ENCODE measurements around the gene PSMD8.

DNA sequence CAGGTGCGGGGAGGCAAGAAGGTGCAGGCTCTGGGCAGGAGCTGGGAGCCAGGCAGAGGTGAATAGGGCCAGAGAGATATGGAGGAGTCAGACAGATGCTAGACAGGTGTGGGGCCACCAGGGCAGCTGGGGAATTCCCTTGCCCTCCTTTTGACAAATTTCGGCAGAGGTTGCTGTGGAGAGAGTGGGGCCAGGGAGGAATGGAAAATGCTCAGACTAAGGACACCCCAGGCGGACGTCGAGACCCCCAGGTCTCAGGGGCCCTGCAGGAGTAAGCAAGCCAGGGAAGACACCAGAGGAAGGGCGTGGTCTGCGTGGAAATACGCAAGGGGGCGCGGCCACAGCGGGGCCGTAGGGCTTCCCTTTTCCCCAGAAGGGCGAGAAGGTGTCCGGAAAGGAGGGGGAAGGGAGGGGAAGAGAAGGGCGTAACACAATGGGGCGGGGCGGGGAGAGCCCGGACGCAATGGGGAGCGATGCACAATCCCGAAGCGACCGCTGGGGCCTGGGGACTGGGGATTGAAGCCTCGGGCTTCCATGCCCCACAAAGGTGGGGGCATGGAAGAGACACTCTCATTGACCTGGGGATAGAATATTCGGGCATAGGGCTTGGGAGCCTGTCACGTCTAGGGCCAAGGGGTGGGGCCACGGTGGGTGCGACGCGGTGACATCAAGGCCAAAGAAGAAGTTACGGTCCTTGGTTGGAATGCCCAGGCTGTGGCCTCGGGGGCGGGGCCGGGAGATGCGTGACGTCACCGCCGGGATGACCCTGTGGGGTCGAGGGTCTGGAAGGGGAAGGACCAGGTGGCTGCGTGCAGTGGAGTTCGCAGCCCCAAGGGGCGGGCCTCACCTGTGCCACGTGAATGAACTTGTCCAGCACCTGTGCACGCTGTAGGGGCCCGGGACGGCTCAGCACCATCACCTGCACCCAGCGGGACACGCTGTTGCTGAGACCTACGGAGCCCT lies 43.5 kb downstream of the PSMD8 start:
- TF ChIP-seq, protein P1, sequence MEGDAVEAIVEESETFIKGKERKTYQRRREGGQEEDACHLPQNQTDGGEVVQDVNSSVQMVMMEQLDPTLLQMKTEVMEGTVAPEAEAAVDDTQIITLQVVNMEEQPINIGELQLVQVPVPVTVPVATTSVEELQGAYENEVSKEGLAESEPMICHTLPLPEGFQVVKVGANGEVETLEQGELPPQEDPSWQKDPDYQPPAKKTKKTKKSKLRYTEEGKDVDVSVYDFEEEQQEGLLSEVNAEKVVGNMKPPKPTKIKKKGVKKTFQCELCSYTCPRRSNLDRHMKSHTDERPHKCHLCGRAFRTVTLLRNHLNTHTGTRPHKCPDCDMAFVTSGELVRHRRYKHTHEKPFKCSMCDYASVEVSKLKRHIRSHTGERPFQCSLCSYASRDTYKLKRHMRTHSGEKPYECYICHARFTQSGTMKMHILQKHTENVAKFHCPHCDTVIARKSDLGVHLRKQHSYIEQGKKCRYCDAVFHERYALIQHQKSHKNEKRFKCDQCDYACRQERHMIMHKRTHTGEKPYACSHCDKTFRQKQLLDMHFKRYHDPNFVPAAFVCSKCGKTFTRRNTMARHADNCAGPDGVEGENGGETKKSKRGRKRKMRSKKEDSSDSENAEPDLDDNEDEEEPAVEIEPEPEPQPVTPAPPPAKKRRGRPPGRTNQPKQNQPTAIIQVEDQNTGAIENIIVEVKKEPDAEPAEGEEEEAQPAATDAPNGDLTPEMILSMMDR (conservative IDR thresholded peaks at IDR 0.05 in 1 of 2, IDR thresholded peaks at IDR 0.05 in 1 of 2; ENCODE audit: extremely low read depth in 1 of 2, insufficient read depth in 1 of 2, low read depth in 1 of 2, low read length in 2 of 2): no peak
- TF ChIP-seq EZH2 (IDR thresholded peaks at IDR 0.05; ENCODE audit: borderline replicate concordance, low read length): no peak
